Gastroesophageal sphincter (tissue), 3 donors: ENCODE results near the gene FAM193B.
"Not testable (repeated sequence)": the region's sequence is repeated elsewhere in the genome, so short reads cannot be mapped to it uniquely, and the experiment has no call there.

ENCODE experiments used
- CTCF ChIP-seq, 4 experiments: fragments of 200-600 bp in 2 of 4; fragments of 450-650 bp in 2 of 4; sonication (generic) in 1 of 4; IDR thresholded peaks; one replicate each; pipeline ENCODE4 v1.5.1; 2017 to 2019; ENCODE audit warnings: antibody characterized with exemption in 4 of 4, mild to moderate bottlenecking in 2 of 4, moderate library complexity in 2 of 4
- POLR2A ChIP-seq, 2 donors: fragments of 450-650 bp; IDR thresholded peaks; one replicate each; pipeline ENCODE4 v1.6.1; 2017; ENCODE audit warnings: antibody characterized with exemption in 2 of 2, mild to moderate bottlenecking in 2 of 2, moderate library complexity in 1 of 2

DNA sequence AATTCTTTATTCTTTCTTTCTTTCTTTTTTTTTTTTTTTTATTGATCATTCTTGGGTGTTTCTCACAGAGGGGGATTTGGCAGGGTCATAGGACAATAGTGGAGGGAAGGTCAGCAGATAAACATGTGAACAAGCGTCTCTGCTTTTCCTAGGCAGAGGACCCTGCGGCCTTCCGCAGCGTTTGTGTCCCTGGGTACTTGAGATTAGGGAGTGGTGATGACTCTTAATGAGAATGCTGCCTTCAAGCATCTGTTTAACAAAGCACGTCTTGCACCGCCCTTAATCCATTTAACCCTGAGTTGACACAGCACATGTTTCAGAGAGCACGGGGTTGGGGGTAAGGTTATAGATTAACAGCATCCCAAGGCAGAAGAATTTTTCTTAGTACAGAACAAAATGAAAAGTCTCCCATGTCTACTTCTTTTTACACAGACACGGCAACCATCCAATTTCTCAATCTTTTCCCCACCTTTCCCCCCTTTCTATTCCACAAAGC is 5.1 kb upstream of the FAM193B start:
- not testable (repeated sequence) for TF ChIP-seq POLR2A, CTCF (IDR thresholded peaks at IDR 0.05)
